Urinary bladder (tissue), 4 donors: ENCODE results near the gene NSMF. TPM values are rescaled to one million over a fixed set of nuclear protein-coding genes. Genes with fewer than 3 reads are reported as not detected.
"Not testable (repeated sequence)": the region's sequence is repeated elsewhere in the genome, so short reads cannot be mapped to it uniquely, and the experiment has no call there.

Source experiments
- DNase-seq: peaks from one replicate; pipeline ENCODE4 v3.0.0-alpha.2; 2015; ENCODE audit errors: extremely low spot score
- H3K27ac ChIP-seq: one replicate; pipeline ENCODE4 v1.5.1; 2013; ENCODE audit warnings: low read depth, mild to moderate bottlenecking, moderate library complexity
- H3K36me3 ChIP-seq: one replicate; pipeline ENCODE4 v1.6.1; 2013; ENCODE audit warnings: mild to moderate bottlenecking, moderate library complexity; ENCODE audit not compliant: insufficient read depth
- H3K4me1 ChIP-seq: one replicate; pipeline ENCODE4 v1.6.1; 2013; ENCODE audit warnings: mild to moderate bottlenecking, moderate library complexity; ENCODE audit not compliant: insufficient read depth
- H3K4me3 ChIP-seq: one replicate; pipeline ENCODE4 v1.5.1; 2013; ENCODE audit warnings: low read depth, low read length
- WGBS: extraction: QIAGEN DNeasy Blood & Tissue Kit; methylation state at CpG from one replicate; pipeline ENCODE4 v1.1.7; 2013; 5-methylcytosine and 5-hydroxymethylcytosine counted together
- polyA plus RNA-seq: library from polyadenylated mRNA; stranded (reverse); fragments of 200-250 nt; gene quantifications from one replicate; pipeline ENCODE4 v1.2.3, GENCODE V29; 2013
- total RNA-seq: library from RNA; depleted of rRNA; stranded (reverse); fragments of >200 nt; gene quantifications from one replicate; pipeline ENCODE4 v1.2.3, GENCODE V29; 2014
- donor health status: healthy with polysubstance abuse.
- donor health status: healthy.

NSMF gene
- total and polyA plus RNA-seq, 2 donors: 8.6 to 36.2 TPM

- H3K4me1 ChIP-seq: no peaks in the 10 kb centered on the region
- WGBS: 90% methylated on average over 11 of the region's 11 CpGs
- H3K36me3 ChIP-seq: no peaks in the 10 kb centered on the region
- H3K4me3 ChIP-seq: no peak overlapping the region
- no peak overlapping the region for H3K27ac ChIP-seq
- no peak for DNase-seq
These were observed 17.7 kb upstream of the NSMF start for GRCh38 chr9:137476856-137477255.

GRCh38 chr9:137475666-137476065 is 16.5 kb upstream of the NSMF start:
- Histone ChIP-seq H3K36me3 (no peaks in the 10 kb centered on the region), H3K4me1 (no peaks in the 10 kb centered on the region), H3K4me3 (no peak overlapping the region), H3K27ac (no peak overlapping the region)
- 84% methylated on average over 3 of the region's 3 CpGs for WGBS
- no peak for DNase-seq

- DNase-seq: no peak
- no peak overlapping the region for H3K27ac ChIP-seq
- WGBS: 94% methylated on average over 18 of the region's 18 CpGs
- no peaks in the 10 kb centered on the region for H3K4me1 ChIP-seq
- no peaks in the 10 kb centered on the region for H3K36me3 ChIP-seq
- H3K4me3 ChIP-seq: no peak overlapping the region
These were observed 15.1 kb upstream of the NSMF start for GRCh38 chr9:137474271-137474670.

GRCh38 chr9:137470785-137471184 is 11.7 kb upstream of the NSMF start:
- Histone ChIP-seq H3K4me3 (no peak overlapping the region), H3K4me1 (no peaks in the 10 kb centered on the region), H3K27ac (no peak overlapping the region), H3K36me3 (no peaks in the 10 kb centered on the region)
- DNase-seq: no peak
- 78% methylated on average over 7 of the region's 7 CpGs for WGBS

- Histone ChIP-seq H3K4me3 (no peak overlapping the region), H3K36me3 (no peaks in the 10 kb centered on the region), H3K4me1 (no peaks in the 10 kb centered on the region), H3K27ac (no peak overlapping the region)
- WGBS: 96% methylated on average over 7 of the region's 7 CpGs
- no peak for DNase-seq
These were observed 8.8 kb upstream of the NSMF start for GRCh38 chr9:137467896-137468295.

- H3K36me3 ChIP-seq: no peaks in the 10 kb centered on the region
- H3K4me1 ChIP-seq: no peaks in the 10 kb centered on the region
- WGBS: 93% methylated on average over 16 of the region's 16 CpGs
- no peak overlapping the region for H3K27ac ChIP-seq
- DNase-seq: no peak
- no peak overlapping the region for H3K4me3 ChIP-seq
These were observed 8.0 kb upstream of the NSMF start for GRCh38 chr9:137467161-137467581.

- H3K4me3 ChIP-seq, H3K4me1 ChIP-seq, H3K36me3 ChIP-seq, H3K27ac ChIP-seq, DNase-seq: not testable (repeated sequence)
- WGBS: 93% methylated on average over 35 of the region's 35 CpGs
These were observed 7.4 kb upstream of the NSMF start for GRCh38 chr9:137466389-137467085.

- H3K36me3 ChIP-seq: no peaks in the 10 kb centered on the region
- DNase-seq: no peak
- WGBS: 89% methylated on average over 23 of the region's 23 CpGs
- no peak overlapping the region for H3K27ac ChIP-seq
- no peaks in the 10 kb centered on the region for H3K4me1 ChIP-seq
- no peak overlapping the region for H3K4me3 ChIP-seq
These were observed 6.7 kb upstream of the NSMF start for GRCh38 chr9:137465720-137466388.

GRCh38 chr9:137465000-137465719 is 6.0 kb upstream of the NSMF start:
- no peak for DNase-seq
- Histone ChIP-seq H3K4me3 (no peak overlapping the region), H3K4me1 (no peaks in the 10 kb centered on the region), H3K36me3 (no peaks in the 10 kb centered on the region), H3K27ac (no peak overlapping the region)
- 92% methylated on average over 23 of the region's 23 CpGs for WGBS

- WGBS: 93% methylated on average over 28 of the region's 28 CpGs
- DNase-seq: no peak
- H3K4me1 ChIP-seq: no peaks in the 10 kb centered on the region
- no peak overlapping the region for H3K4me3 ChIP-seq
- H3K27ac ChIP-seq: no peak overlapping the region
- no peaks in the 10 kb centered on the region for H3K36me3 ChIP-seq
These were observed 5.3 kb upstream of the NSMF start for GRCh38 chr9:137464291-137464999.

- H3K27ac ChIP-seq: no peak overlapping the region
- H3K4me3 ChIP-seq: no peak overlapping the region
- no peak for DNase-seq
- H3K4me1 ChIP-seq: no peaks in the 10 kb centered on the region
- H3K36me3 ChIP-seq: no peaks in the 10 kb centered on the region
- 97% methylated on average over 18 of the region's 18 CpGs for WGBS
These were observed 4.8 kb upstream of the NSMF start for GRCh38 chr9:137463931-137464290.

GRCh38 chr9:137462986-137463930 is 4.1 kb upstream of the NSMF start:
- no peak for DNase-seq
- 93% methylated on average over 30 of the region's 30 CpGs for WGBS
- H3K27ac ChIP-seq: no peak overlapping the region
- no peaks in the 10 kb centered on the region for H3K4me1 ChIP-seq
- no peak overlapping the region for H3K4me3 ChIP-seq
- no peaks in the 10 kb centered on the region for H3K36me3 ChIP-seq
